SK-N-SH (cell line): ENCODE results near the gene NUMA1. TPM values are rescaled to one million over a fixed set of nuclear protein-coding genes. Genes with fewer than 3 reads are reported as not detected.

Experiments
- CTCF ChIA-PET: fragments of 300-600, 350-600 bp; formaldehyde crosslinking; extraction: SDS; loops from one replicate; lab custom pipeline; 2021; lab: Yijun Ruan, JAX
- POLR2A ChIA-PET: fragments of 350-600 bp; sonication (Branson Sonifier 250); formaldehyde crosslinking; extraction: SDS; loops from one replicate; lab custom pipeline; 2020; ENCODE audit warnings: antibody characterized with exemption, inconsistent platforms; lab: Yijun Ruan, JAX
- DNase-seq: peaks from one replicate; pipeline ENCODE4 v3.0.0; 2012
- H2AFZ ChIP-seq: fragments of 200-600 bp; sonication (generic); 2 replicates; pipeline ENCODE4 v1.8.1; 2016; ENCODE audit warnings: antibody characterized with exemption, mild to moderate bottlenecking, low read depth
- H3F3A ChIP-seq: fragments of 200-600 bp; sonication (generic); replicated peaks from 2 replicates; pipeline ENCODE3; 2016; ENCODE audit warnings: antibody characterized with exemption, mild to moderate bottlenecking; ENCODE audit not compliant: insufficient read depth
- H3K27ac ChIP-seq, 2 experiments: fragments of 200-500 bp in 1 of 2; fragments of 200-600 bp in 1 of 2; sonication (Bioruptor generic) in 1 of 2; sonication (generic), shearing (Covaris generic) in 1 of 2; 2 replicates each; pipeline versions ENCODE4 v1.5.1 to v1.6.1; 2014 to 2016; ENCODE audit warnings: low read depth in 2 of 2, inconsistent platforms in 1 of 2, low read length in 1 of 2, mild to moderate bottlenecking in 1 of 2, mixed read lengths in 1 of 2
- H3K27me3 ChIP-seq: fragments of 200-600 bp; sonication (generic), shearing (Covaris generic); 2 replicates; pipeline ENCODE4 v1.6.1; 2016; ENCODE audit warnings: mixed run types; ENCODE audit not compliant: insufficient read depth
- H3K36me3 ChIP-seq, 2 experiments: fragments of 200-500 bp in 1 of 2; fragments of 200-600 bp in 1 of 2; sonication (Bioruptor generic) in 1 of 2; sonication (generic) in 1 of 2; replicated peaks in 1 of 2; 2 replicates each; pipeline versions ENCODE3 to v1.5.1; 2014 to 2016; ENCODE audit warnings: low read length in 1 of 2, mild to moderate bottlenecking in 1 of 2; ENCODE audit not compliant: insufficient read depth in 2 of 2, control insufficient read depth in 1 of 2
- H3K4me1 ChIP-seq, 2 experiments: fragments of 200-500 bp in 1 of 2; fragments of 200-600 bp in 1 of 2; sonication (Bioruptor generic) in 1 of 2; sonication (generic), shearing (Covaris generic) in 1 of 2; 2 replicates each; pipeline versions ENCODE4 v1.5.1 to v1.6.1; 2014 to 2016; ENCODE audit warnings: low read depth in 1 of 2, low read length in 1 of 2, mixed run types in 1 of 2; ENCODE audit not compliant: insufficient read depth in 2 of 2, control insufficient read depth in 1 of 2
- H3K4me2 ChIP-seq: fragments of 200-600 bp; sonication (generic), shearing (Covaris generic); 2 replicates; pipeline ENCODE4 v1.6.1; 2017; ENCODE audit warnings: mixed run types
- H3K4me3 ChIP-seq, 2 experiments: fragments of 200-500 bp in 1 of 2; fragments of 200-600 bp in 1 of 2; sonication (Bioruptor generic) in 1 of 2; sonication (generic), shearing (Covaris generic) in 1 of 2; 2 replicates each; pipeline versions ENCODE4 v1.5.1 to v1.8.1; 2014 to 2016; ENCODE audit warnings: low read depth in 2 of 2, inconsistent platforms in 1 of 2, low read length in 1 of 2, mild to moderate bottlenecking in 1 of 2, mixed read lengths in 1 of 2, moderate library complexity in 1 of 2
- H3K79me2 ChIP-seq: fragments of 200-600 bp; sonication (generic); 2 replicates; pipeline ENCODE4 v1.8.1; 2017; ENCODE audit warnings: mild to moderate bottlenecking; ENCODE audit not compliant: insufficient read depth
- H3K9ac ChIP-seq: fragments of 200-600 bp; sonication (generic); 2 replicates; pipeline ENCODE4 v1.6.1; 2017; ENCODE audit warnings: mixed run types
- H3K9me2 ChIP-seq: fragments of 200-600 bp; sonication (generic); 2 replicates; pipeline ENCODE4 v1.6.1; 2017; ENCODE audit warnings: mixed run types
- H3K9me3 ChIP-seq: fragments of 200-600 bp; sonication (generic); 2 replicates; pipeline ENCODE4 v1.6.1; 2017; ENCODE audit warnings: mixed run types, mild to moderate bottlenecking, moderate library complexity
- H4K20me1 ChIP-seq: fragments of 200-600 bp; sonication (generic); 2 replicates; pipeline ENCODE4 v1.6.1; 2017; ENCODE audit warnings: mild to moderate bottlenecking, mixed run types; ENCODE audit not compliant: insufficient read depth
- CHD2 ChIP-seq: fragments of 150-350 bp; IDR thresholded peaks from 2 replicates; pipeline ENCODE4 v1.6.1; 2018; ENCODE audit warnings: low read length; ENCODE audit not compliant: partially characterized antibody
- ELF1 ChIP-seq: IDR thresholded peaks from 2 replicates; pipeline ENCODE4 v1.4.0; 2012
- FOXJ3 ChIP-seq: sonication (generic); formaldehyde crosslinking; IDR thresholded peaks from 2 replicates; pipeline ENCODE4 v1.5.1; 2020; ENCODE audit warnings: mild to moderate bottlenecking, missing genetic modification reagents
- FOXM1 ChIP-seq: IDR thresholded peaks from 2 replicates; pipeline ENCODE4 v1.4.0; 2012; ENCODE audit warnings: low read depth, mild to moderate bottlenecking
- GABPA ChIP-seq: IDR thresholded peaks from 2 replicates; pipeline ENCODE4 v1.4.0; 2012; ENCODE audit warnings: low read depth, mild to moderate bottlenecking
- IRF3 ChIP-seq: fragments of 150-350 bp; IDR thresholded peaks from 2 replicates; pipeline ENCODE4 v1.6.1; 2016; ENCODE audit warnings: mild to moderate bottlenecking, low read depth, low read length
- JUND ChIP-seq: IDR thresholded peaks from 2 replicates; pipeline ENCODE4 v1.4.0; 2012
- NFIC ChIP-seq: IDR thresholded peaks from 2 replicates; pipeline ENCODE4 v1.4.0; 2012; ENCODE audit warnings: borderline replicate concordance
- NRF1 ChIP-seq: IDR thresholded peaks from 2 replicates; pipeline ENCODE4 v1.6.1; 2012; ENCODE audit warnings: low read depth, mild to moderate bottlenecking, low read length
- POLR2AphosphoS5 ChIP-seq: IDR thresholded peaks from 2 replicates; pipeline ENCODE4 v1.6.1; 2012; ENCODE audit warnings: low read depth, low read length
- RCOR1 ChIP-seq: fragments of 150-350 bp; IDR thresholded peaks from 2 replicates; pipeline ENCODE4 v1.6.1; 2017; ENCODE audit warnings: antibody characterized with exemption, low read length
- TCF12 ChIP-seq: IDR thresholded peaks from 2 replicates; pipeline ENCODE4 v1.4.0; 2012
- TEAD4 ChIP-seq: IDR thresholded peaks from 2 replicates; pipeline ENCODE4 v1.4.0; 2012; ENCODE audit warnings: mild to moderate bottlenecking, borderline replicate concordance; ENCODE audit not compliant: insufficient read depth
- YY1 ChIP-seq: IDR thresholded peaks from 2 replicates; pipeline ENCODE4 v1.4.0; 2012; ENCODE audit warnings: low read depth, mild to moderate bottlenecking
- WGBS: methylation state at CpG from one replicate; pipeline ENCODE4 v1.1.6; 2017; ENCODE audit warnings: low lambda C conversion rate; 5-methylcytosine and 5-hydroxymethylcytosine counted together
- polyA plus RNA-seq, 3 experiments: library from polyadenylated mRNA; depleted of rRNA; stranded (reverse); fragments of >200 nt; gene quantifications; 2 replicates each; pipeline ENCODE4 v1.2.3, GENCODE V29; 2012
- TF ChIP-seq, protein P1 (sequence below): IDR thresholded peaks from 2 replicates; pipeline ENCODE4; 2012
- TF ChIP-seq, protein P2 (sequence below): IDR thresholded peaks from 2 replicates; pipeline ENCODE4 v1.4.0; 2012; ENCODE audit warnings: low read depth, borderline replicate concordance
- TF ChIP-seq, protein P3 (sequence below): fragments of 200-600 bp; sonication (generic); IDR thresholded peaks from 2 replicates; pipeline ENCODE4 v1.6.1; 2017; ENCODE audit warnings: antibody characterized with exemption, mild to moderate bottlenecking, moderate library complexity

The NUMA1 gene
- polyA plus RNA-seq, 1 of the 3 experiments (the other 2 are of a cell fraction) = 111 TPM

GRCh38 chr11:72123117-72123653, 42.8 kb upstream of the NUMA1 start:
- Histone ChIP-seq H3K9me3 (peaks cover 5% of the 10 kb centered on the region; the same call in 1 of the 2 replicates), H3F3A (no peaks in the 10 kb centered on the region), H4K20me1 (no peaks in the 10 kb centered on the region), H3K36me3 (no peaks in the 10 kb centered on the region), H3K9ac (no peak overlapping the region), H3K27me3 (no peaks in the 10 kb centered on the region; the same call in 1 of the 2 replicates)
- ChIA-PET CTCF (interaction anchor here (0.6 to 2.7 kb wide), 2 partner anchors 21 to 820 kb away, joined by 3 to 17 read pairs; no protein-coding TSS in a partner anchor), POLR2A (no interaction called here)
- TF ChIP-seq, protein P1, sequence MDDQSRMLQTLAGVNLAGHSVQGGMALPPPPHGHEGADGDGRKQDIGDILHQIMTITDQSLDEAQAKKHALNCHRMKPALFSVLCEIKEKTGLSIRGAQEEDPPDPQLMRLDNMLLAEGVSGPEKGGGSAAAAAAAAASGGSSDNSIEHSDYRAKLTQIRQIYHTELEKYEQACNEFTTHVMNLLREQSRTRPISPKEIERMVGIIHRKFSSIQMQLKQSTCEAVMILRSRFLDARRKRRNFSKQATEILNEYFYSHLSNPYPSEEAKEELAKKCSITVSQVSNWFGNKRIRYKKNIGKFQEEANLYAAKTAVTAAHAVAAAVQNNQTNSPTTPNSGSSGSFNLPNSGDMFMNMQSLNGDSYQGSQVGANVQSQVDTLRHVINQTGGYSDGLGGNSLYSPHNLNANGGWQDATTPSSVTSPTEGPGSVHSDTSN = peak; percentile 22; the same call in 1 of the 2 replicates
- no peak for TF ChIP-seq TCF12
- TF ChIP-seq, all 33 proteins: peak for 1
- WGBS = 37% methylated on average over 3 of the region's 3 CpGs
- H3K4me3 ChIP-seq = no peak overlapping the region
- no peaks in the 10 kb centered on the region for H3K79me2 ChIP-seq
- H3K4me2 ChIP-seq = no peak overlapping the region
- H3K9me2 ChIP-seq = no peaks in the 10 kb centered on the region
- no peaks in the 10 kb centered on the region for H3K4me1 ChIP-seq
- DNase-seq = no peak
- no peak overlapping the region for H3K27ac ChIP-seq
- no peak overlapping the region for H2AFZ ChIP-seq

- H3K4me3 ChIP-seq = no peak overlapping the region
- ChIA-PET POLR2A (no interaction called here), CTCF (interaction anchor here (0.6 to 2.7 kb wide), 3 partner anchors 14 to 820 kb away, joined by 3 to 17 read pairs (median 3); no protein-coding TSS in a partner anchor)
- no peaks in the 10 kb centered on the region for H3F3A ChIP-seq
- no peak overlapping the region for H2AFZ ChIP-seq
- no peaks in the 10 kb centered on the region for H4K20me1 ChIP-seq
- H3K4me2 ChIP-seq = no peak overlapping the region
- no peaks in the 10 kb centered on the region; the same call in 1 of the 2 replicates for H3K27me3 ChIP-seq
- H3K79me2 ChIP-seq = no peaks in the 10 kb centered on the region
- no peak overlapping the region for H3K27ac ChIP-seq
- TF ChIP-seq ELF1 (no peak), POLR2AphosphoS5 (no peak), TCF12 (no peak), CHD2 (no peak), RCOR1 (no peak), NRF1 (no peak), TEAD4 (no peak), FOXM1 (no peak), JUND (no peak), GABPA (no peak), IRF3 (no peak), NFIC (no peak), FOXJ3 (CRISPR knock-in tag) (no peak), YY1 (no peak)
- TF ChIP-seq, protein P2, sequence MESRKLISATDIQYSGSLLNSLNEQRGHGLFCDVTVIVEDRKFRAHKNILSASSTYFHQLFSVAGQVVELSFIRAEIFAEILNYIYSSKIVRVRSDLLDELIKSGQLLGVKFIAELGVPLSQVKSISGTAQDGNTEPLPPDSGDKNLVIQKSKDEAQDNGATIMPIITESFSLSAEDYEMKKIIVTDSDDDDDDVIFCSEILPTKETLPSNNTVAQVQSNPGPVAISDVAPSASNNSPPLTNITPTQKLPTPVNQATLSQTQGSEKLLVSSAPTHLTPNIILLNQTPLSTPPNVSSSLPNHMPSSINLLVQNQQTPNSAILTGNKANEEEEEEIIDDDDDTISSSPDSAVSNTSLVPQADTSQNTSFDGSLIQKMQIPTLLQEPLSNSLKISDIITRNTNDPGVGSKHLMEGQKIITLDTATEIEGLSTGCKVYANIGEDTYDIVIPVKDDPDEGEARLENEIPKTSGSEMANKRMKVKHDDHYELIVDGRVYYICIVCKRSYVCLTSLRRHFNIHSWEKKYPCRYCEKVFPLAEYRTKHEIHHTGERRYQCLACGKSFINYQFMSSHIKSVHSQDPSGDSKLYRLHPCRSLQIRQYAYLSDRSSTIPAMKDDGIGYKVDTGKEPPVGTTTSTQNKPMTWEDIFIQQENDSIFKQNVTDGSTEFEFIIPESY = no peak
- TF ChIP-seq, protein P3, sequence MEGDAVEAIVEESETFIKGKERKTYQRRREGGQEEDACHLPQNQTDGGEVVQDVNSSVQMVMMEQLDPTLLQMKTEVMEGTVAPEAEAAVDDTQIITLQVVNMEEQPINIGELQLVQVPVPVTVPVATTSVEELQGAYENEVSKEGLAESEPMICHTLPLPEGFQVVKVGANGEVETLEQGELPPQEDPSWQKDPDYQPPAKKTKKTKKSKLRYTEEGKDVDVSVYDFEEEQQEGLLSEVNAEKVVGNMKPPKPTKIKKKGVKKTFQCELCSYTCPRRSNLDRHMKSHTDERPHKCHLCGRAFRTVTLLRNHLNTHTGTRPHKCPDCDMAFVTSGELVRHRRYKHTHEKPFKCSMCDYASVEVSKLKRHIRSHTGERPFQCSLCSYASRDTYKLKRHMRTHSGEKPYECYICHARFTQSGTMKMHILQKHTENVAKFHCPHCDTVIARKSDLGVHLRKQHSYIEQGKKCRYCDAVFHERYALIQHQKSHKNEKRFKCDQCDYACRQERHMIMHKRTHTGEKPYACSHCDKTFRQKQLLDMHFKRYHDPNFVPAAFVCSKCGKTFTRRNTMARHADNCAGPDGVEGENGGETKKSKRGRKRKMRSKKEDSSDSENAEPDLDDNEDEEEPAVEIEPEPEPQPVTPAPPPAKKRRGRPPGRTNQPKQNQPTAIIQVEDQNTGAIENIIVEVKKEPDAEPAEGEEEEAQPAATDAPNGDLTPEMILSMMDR = no peak
- no peaks in the 10 kb centered on the region for H3K36me3 ChIP-seq
- no peaks in the 10 kb centered on the region for H3K4me1 ChIP-seq
- 0 out of 2 replicates have a peak, but pooled peaks cover 1% of the 10 kb centered on the region for H3K9me3 ChIP-seq
- no peak overlapping the region for H3K9ac ChIP-seq
- no peaks in the 10 kb centered on the region for H3K9me2 ChIP-seq
- WGBS = 38% methylated on average over 1 of the region's 1 CpG
- DNase-seq = no peak
These were observed 42.3 kb upstream of the NUMA1 start for GRCh38 chr11:72122607-72123006.
